A172 (cell line): ENCODE results near the gene REL. TPM values are rescaled to one million over a fixed set of nuclear protein-coding genes. Genes with fewer than 3 reads are reported as not detected.
"Not testable (repeated sequence)": the region's sequence is repeated elsewhere in the genome, so short reads cannot be mapped to it uniquely, and the experiment has no call there.

Experiments
- DNase-seq: peaks from one replicate; pipeline ENCODE4 v3.0.0-alpha.2; 2015; ENCODE audit warnings: low spot score
- total RNA-seq: library from RNA; depleted of rRNA; stranded (reverse); fragments of >200 nt; shearing (Covaris generic); gene quantifications from 2 replicates; pipeline ENCODE4 v1.2.3, GENCODE V29; 2014

REL gene
- total RNA-seq, 1 experiment from 2014 or later: 8.6 TPM

DNA sequence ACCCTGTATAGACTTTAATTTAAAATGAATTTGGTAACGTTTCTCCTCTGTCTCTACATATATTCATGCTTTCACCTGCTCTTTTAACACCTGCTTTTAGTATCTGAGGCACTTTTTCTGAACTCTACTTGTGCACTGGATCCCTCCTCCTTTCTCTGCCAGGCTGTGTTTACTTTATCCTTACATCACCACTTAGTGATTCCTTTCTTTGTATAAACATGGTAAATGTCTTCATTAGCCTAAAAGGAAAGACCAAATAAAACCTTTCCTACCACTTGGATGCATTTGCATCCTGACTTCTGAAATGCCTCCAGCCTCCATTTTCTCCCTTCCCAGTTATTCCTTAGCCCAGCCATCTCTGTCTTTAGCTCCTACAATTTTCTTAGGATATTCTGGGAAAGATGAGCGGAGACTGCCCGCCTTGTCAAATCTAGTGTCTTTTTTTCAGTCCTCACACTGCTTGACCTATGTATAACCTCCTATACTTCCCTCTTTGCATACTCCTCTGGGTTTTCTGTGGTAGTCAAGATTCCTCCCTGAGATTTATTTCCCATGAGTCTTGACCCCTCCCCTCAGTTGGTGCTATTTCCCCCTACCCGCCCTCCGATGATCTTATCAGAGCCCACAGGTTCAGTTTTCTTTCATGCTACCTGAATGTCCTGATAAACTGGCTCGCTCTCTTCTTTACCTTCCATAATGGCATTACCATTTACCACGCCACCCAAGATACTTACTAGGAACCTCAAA lies 44.8 kb downstream of the REL start:
- DNase-seq: no peak

DNA sequence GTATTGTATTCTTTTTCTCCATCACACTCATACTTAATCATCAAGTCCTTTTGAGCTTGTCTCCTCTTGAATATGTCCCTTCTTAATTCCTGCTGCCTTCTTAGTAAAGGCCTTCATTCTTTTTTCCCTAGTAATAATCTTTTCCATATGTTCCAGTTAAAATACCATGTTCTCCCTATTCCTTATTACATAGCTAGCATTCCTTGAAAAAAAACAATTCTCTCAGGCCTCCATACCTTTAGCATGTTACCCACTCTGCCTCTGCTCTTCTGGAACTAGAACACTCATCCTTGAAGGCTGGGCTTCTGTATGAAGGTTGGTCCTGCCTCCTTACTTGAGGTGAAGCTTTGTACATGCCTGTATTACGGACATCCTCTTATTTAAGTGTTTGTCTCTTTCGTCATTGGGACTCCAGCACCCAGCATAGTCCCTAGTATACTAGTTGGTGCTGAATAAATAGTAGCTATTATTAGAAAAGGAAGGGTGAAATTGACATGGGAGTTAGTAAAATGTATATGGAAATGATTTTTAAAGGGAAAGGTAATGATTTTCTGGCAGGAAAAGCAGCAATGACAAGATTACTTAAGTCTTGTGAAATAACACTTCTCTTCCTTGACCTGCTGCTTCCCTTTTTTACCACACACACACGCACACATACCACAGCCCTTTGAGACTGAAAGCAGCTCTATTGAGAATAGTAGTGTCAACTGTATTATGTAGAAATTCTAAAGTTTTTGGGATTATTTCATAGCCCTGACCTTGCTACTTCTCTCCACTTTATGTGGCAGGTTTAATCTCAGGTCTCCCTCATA lies 45.6 kb downstream of the REL start:
- DNase-seq: no peak

DNA sequence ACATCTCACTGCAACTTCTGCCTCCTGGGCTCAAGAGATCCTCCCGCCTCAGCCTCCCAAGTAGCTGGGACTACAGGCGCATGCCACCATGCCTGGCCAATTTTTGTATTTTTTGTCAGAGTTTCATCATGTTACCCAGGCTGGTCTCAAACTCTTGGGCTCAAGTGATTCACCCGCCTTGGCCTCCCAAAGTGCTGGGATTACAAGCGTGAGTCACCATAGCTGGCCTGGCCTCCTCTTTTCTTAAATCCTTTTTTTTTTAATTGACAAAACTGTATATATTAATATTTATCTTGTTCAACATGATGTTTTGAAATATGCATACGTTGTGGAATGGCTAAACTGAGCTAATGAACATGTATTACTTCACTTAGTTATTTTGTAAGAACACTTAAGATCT lies 50.7 kb downstream of the REL start:
- DNase-seq: not testable (repeated sequence)

DNA sequence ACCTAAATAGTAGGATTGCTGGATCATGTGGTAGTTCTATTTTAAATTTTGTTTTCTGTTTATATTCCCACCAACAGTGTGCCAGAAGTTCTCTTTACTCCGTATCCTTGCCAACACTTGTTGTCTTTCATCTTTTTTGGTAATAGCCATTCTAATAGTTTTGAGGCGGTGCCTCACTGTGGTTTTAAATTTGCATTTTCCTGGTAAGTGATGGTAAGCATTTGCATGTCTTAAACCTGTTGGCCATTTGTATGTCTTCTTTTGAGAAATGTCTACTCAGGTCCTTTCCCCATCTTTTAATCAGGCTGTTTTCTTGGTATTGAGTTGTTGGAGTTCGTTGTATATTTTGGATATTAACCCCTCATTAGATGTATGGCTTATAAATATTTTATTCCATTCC lies 51.6 kb downstream of the REL start:
- DNase-seq: no peak

DNA sequence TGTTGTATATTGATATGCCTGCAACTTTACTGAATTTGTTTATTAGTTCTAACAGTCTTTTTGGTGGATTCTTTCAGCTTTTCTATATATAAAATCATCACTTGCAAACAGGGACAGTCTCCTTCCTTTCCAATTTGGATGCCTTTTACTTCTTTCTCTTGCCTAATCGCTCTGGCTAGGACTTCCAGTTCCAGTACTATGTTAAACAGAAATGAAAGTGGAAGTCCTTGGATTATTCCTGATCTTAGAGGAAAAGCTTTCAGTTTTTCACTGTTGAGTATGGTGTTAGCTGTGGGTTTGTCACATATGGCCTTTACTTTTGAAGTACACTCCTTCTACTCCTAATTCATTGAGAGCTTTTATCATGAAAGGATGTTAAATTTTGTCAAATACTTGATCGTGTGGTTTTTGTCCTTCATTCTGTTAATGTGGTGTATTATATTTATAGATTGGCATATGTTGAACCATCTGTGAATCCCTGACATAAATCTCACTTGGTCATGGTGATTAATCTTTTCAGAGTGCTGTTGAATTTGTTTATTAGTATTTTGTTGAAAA lies 52.9 kb downstream of the REL start:
- DNase-seq: no peak

DNA sequence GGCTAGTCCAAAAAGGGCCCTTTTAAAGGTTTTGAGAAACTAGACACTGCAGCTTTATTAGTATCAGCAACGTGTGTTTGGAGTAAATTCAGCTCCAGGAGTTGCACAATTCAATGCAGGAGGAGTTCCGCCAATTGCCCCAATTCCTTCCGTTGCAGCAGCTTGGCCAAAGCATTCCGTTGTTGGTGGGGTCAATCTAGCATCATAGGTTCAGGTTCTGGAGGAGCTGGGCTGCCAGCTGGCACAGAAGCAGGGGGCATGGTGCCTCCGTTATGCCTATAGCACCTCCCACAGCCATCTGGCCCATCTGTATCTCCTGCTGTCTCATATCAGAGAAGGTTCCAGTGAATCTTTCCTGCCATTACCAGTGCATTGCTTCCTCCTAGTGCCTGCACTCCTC lies 55.4 kb downstream of the REL start:
- DNase-seq: no peak

DNA sequence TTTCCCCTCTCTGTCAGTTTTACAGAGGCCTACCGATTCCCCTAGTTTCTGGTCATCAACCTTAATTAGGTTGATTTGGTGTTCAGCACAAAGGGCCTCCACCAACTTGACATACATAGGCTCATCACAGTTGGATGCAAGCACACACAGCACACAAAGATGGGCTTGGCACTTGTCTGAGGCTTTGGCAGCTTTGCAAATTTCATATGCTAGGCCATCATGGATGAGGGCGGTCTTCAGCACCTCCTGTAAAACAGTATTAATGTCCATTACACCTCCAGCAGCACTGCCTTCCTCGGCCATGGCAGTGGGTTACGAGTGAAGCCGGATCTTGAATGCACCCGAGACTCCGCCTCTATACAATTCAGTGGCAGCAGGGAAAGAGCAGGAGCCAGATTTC lies 56.9 kb downstream of the REL start:
- no peak for DNase-seq

DNA sequence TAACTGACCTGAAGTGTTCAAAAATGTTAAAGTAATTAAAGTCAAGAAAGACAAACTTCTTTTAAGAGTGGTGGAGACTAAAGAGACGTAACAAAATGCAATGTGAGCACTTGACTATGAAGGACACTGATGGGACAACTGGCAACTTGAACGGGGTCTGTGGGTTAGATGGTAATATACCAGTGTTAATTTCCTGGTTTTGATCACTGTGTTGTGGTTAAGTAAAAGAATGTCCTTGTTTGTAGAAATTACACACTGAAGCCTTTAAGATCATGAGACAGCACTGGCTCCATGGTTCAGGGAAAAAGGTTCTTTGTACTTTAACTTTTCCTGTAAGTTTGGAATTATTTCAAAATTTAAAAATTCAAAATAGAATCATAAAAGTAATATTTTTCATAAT lies 58.2 kb downstream of the REL start:
- no peak for DNase-seq

DNA sequence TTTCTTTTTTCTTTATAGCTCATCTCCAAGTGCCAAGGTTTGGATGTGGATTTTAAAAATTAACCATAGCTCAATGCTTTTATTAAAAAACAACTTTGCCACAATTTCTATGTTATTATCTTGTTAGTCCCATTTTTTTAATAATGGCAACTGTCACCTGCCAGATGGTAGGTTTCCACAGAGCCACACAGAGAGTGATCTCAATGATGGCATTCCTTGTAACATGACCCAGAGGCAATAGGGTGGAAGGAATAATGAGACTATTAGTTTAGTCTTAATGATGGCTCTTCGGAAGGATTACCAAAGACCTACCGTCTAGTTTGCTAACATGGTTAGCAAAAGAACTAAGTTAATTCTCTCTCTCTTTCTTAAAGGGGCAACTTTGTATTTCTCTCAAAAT lies 64.0 kb downstream of the REL start:
- no peak for DNase-seq

DNA sequence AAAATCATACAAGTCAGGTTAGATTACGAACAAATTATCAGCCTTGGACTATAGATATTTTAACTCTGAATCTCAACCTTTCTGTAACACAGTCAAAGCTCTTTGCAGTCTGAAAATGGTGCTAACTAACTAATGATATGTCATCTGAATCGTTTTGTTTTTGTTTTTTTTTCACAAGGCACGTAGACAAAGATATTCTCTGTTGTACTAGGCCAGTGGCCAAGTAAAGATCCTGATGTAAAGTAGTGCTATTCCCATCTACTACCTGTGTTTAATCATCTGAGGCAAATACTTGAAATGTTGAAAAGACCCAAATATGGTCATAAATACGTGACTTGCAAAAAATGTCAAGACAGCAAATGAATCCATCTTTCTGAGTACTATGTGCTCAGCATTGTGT lies 65.7 kb downstream of the REL start:
- no peak for DNase-seq

DNA sequence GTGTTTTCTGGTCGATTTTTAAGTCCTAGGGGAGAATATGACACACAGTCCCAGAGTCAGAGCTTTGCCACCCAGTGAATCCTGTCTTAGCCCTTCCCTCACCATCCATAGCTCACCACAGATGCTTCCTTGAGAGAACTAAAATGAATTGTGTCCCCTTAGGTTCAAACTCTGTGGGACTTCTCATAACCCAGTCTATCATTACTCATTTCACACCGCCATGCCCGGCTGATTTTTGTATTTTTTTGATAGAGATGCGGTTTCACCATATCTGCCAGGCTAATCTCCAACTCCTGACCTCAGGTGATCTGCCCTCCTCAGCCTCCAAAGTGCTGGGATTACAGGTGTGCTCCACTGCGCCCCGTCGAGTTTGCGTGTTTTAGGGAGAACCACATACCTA lies 66.8 kb downstream of the REL start:
- DNase-seq: no peak

DNA sequence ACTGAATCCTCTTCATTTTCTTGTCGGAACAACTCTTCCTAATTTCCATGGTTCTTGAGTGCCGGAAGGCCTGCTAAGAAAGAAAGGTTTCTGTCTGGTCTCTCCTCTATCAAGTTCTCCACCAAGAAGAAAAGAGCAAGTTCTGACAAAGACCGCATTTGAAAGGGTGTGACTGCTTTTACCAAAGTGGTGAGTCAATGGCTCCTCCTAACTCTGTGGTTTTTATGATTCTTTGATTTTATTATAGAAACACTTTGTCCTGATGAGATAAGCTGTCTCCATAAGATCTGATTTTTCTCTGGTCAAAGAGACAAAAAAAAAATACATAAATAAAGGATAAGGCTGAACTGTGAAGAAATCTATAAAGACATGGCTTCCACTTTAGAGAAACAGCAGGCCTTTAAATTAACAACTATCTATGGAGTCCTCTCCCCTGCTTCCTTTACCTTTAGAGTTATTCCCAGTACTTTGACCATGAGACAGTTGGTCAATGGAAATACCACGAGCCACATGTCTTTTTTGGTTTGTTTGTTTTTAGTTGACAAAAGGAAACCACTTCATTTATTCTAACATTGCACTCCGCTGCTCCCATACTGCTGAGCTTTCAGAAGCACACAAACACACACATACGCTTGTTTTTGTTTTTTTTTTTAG lies 67.7 kb downstream of the REL start:
- peak; percentile 72 for DNase-seq

DNA sequence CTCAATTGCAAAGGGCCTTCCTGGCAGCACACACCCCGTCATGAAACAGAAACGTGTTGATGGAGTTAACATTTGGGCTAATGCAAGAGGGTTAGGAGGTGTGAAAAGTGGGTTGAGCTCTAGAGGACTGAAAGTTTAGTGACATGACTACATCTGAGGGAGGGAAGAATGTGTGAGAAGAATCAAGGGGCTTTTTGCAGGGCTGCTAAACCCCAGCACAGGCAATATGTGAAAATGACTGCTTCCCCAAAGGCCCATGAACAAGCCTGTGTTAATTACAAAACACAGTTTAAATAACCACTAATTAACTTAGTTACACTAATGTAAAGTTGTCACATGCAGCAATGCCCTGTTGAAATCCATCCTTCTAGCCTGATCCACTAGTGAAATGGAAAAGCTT lies 72.8 kb downstream of the REL start:
- DNase-seq: no peak

DNA sequence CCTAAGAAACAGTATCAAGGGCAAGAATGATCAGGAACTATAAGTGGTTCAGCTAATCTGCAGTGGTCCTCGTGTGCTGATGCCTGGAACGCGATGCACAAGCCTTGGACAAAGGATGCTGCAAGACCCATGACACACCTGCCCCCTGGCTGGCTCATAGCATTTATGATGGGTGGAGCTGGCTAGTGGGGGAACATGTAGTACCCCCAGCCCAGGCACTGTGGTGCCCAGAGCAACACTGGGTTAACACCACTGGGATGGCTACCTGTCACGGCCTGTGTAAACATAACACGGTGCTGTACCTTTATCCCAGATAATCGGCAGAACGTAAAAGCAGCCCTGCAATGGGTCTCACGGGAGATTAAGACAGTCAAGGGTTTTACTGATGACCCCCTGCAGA lies 75.8 kb downstream of the REL start:
- no peak for DNase-seq

DNA sequence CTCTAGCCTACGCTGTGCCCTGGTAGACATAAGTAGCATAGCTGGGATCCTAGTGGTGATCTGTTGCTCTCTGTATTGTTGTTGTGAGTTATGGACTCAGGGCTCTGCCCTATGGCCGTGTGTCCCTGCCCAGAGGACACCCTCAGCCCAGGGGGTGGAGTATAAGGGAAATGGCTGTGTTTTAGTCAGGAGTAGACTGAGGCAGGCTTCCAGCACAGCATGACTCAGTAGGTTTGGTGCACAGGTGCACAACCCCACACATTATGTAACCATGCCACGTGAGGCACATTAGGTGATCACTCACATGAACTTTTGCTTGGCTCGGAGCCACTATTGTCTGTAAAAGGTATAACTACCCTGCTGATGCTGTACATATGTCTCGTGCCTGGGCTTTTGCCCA lies 76.3 kb downstream of the REL start:
- DNase-seq: no peak

DNA sequence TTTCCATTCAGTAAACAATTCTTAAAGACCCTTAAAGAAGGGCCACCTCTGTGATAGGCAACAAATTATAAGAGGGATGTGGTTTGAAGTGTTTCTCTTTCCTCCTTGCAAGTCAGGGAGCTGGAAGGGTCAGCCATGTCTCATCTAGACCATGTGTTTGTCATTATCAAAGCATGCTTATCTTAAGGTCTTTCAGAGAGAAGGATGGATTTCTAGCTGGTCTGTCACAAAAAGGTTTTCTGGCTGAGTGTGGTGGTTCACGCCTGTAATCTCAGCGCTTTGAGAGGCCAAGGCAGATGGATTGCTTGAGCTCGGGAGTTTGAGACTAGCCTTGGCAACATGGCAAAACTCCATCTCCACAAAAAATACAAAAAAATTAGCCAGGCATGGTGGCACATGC lies 77.0 kb downstream of the REL start:
- DNase-seq: peak; percentile 3

DNA sequence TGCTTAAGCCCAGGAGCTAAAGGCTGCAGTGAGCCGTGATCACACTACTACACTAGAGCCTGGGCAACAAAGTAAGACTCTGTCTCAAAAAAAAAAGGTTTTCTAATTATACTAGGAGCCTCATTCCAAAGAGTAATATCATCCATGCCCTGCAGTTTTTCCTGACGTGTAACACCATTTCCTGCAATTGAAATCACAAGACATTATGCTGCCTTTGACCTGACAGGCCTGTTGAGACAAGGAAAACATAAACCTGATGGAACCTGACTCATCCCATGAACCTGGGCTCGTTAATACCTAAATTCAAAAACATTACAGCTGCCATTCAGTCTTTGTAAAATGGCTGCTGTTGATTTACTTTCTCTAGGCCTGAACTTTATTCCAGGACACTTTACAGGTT lies 77.4 kb downstream of the REL start:
- peak; percentile 53 for DNase-seq

DNA sequence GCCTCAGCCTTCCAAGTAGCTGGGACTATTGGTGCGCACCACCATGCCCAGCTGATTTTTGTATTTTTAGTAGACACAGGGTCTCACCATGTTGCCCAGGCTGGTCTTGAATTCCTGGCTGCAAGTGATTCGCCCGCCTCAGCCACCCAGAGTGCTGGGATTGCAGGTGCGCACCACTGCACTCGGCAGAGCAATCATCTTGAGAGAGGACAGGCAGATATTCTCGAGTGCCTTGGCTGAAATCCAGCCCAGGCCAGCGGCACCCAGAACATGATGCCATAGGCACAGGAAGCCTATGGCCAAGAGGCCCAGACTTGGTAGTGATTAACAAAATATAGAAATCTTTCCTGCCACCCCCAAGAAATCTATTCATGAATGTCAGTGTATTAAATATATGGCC lies 78.1 kb downstream of the REL start:
- no peak for DNase-seq

DNA sequence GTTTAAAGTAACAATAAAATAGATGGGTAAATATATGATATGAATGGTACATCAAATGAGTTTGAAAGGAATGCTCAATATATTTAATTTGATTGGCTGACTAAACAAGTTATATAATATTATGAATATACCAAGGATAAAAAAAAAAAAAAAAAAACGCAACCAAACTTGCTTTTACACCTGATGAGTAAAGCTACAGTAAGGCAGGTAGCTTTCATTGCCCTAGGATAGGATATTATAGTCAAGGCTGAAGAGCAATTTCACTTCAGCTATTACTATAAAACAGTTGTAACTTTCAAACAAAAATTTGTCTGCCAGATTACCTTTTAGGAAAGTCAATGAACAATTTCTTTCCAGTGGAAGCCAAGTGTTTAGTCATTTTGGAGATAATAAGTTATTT lies 79.3 kb downstream of the REL start:
- DNase-seq: no peak

DNA sequence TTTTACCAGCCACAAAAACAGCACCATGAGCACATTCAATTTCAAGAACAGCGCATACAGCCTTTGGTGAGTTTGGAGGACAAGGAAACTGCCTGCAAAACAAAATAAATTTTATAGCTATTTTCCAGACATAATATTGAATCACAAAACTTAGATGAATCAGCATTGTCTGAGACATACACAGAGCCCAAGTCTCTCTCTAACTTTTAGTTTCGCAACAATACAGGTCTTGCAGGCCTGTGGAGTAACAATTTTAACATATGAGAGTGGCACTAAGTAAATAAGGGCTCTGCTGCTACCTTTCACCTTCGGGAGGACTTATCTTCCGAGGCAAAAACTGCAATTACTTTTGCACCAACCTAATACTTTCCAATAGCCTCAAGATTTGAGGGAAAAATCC lies 80.1 kb downstream of the REL start:
- no peak for DNase-seq

DNA sequence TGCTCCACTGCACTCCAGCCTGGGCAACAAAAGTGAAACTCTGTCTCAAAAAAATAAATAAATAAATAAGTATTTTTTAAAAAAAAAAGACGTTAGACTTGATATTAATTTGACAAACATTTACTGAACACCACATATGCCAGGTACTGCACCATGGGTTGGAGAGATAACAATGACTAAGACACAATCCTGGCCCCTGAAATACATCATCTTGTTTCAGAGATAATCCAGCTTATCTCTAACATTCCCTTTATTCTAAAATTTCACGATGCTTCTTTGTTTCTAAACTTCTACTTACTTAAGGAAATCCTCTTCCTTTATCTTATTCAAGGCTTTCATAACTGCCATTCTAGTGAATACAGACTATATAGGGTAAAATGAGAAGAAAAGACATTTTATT lies 81.2 kb downstream of the REL start:
- DNase-seq: no peak

DNA sequence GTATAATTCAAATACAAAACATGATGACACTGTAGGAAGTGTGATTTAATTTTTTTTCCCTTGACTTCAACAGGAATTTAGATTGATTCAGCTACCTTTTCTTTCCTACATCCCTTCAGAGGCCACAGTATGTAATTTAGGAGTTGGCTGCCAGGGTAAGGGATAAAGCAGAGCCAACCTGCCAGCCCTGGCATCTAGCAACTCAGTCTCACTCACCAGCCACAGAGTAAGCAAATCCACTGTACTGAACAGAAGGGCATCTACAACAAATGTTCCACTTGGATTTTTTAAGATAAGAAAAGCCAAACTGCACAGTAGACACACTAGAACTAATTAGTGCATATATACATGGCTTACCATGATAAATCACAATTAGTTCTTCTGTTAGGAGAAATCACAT lies 81.8 kb downstream of the REL start:
- no peak for DNase-seq
